GM12892 (cell line): ENCODE measurements around the gene AMER3.

Experiments
- POLR2A ChIP-seq: IDR thresholded peaks from 2 replicates; pipeline ENCODE4 v1.6.1; 2011; ENCODE audit warnings: low read depth, low read length, control low read depth
- POLR2AphosphoS5 ChIP-seq: IDR thresholded peaks from 2 replicates; pipeline ENCODE4 v1.6.1; 2011; ENCODE audit warnings: low read depth, low read length, control low read depth

DNA sequence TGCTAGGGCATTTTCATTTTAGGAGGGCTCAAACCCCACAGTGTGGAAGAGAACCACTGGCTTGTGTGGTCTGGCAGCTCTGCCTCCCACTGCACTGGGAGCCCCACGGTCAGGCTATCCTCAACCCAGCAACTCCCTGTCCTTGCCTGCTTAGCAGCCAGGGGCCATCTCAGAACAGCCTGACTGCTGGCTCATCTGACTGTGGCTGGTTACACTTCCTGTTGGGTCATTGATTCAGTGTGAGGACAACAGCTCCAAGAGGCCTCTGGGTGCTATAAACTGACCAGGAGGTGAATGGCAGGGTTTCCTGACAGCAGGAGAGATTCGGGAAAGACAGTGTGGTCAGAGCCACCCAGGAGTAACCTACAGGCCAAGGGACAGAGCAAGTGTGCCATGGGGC, 40.1 kb downstream of the AMER3 start:
- TF ChIP-seq POLR2A, result no peak
- TF ChIP-seq POLR2AphosphoS5, result no peak
